GM12878 (cell line): ENCODE measurements around the gene CAMKK1.

Experiments used
- JUNB ChIP-seq: IDR thresholded peaks from 2 replicates; pipeline ENCODE4 v1.6.1; 2016; ENCODE audit warnings: antibody characterized with exemption, mild to moderate bottlenecking
- POLR2A ChIP-seq: IDR thresholded peaks from 2 replicates; pipeline ENCODE4 v1.6.1; 2011; ENCODE audit warnings: low read depth, mild to moderate bottlenecking, low read length
- TAF1 ChIP-seq: IDR thresholded peaks from 2 replicates; pipeline ENCODE4 v1.6.1; 2011; ENCODE audit warnings: mild to moderate bottlenecking, low read depth, low read length, borderline replicate concordance
- ZNF274 ChIP-seq: IDR thresholded peaks from one replicate; pipeline ENCODE4 v1.8.0; 2011; ENCODE audit not compliant: insufficient read length, insufficient read depth

DNA sequence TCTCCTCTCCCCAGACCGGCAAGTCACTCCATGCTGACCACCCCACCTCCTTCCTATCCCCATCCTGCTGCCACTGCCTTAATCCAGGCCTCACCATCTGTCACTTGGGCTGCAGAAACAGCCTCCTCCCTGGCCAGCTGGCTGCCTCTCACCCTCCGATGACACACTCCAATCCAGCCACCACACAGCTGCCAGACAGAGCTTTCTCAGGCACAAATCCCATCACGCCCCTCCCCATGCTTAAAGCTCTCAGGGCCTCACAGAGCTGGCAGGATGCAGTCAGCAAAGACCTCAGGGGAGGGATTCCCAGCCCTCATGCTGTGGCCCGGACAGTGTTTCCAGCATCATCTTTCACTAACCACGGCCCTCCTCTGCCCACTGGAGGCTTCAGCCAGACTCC lies 13.7 kb downstream of the CAMKK1 start:
- no peak for TF ChIP-seq POLR2A
- TF ChIP-seq TAF1: no peak
- no peak for TF ChIP-seq ZNF274
- no peak for TF ChIP-seq JUNB
